Tibial nerve (tissue), 4 donors: ENCODE measurements around the gene IL25. TPM values are rescaled to one million over a fixed set of nuclear protein-coding genes. Genes with fewer than 3 reads are reported as not detected.

Source experiments
- DNase-seq, 2 donors: peaks; one replicate each; pipeline ENCODE4 v3.0.0-alpha.2; 2019; ENCODE audit warnings: low spot score in 2 of 2
- H3K27ac ChIP-seq, 4 donors: fragments of 200-600 bp; sonication (generic) in 3 of 4; one replicate each; pipeline ENCODE4 v1.5.1; 2017 to 2019; ENCODE audit warnings: mild to moderate bottlenecking in 1 of 4
- H3K27me3 ChIP-seq, 2 donors: fragments of 200-600 bp; sonication (generic) in 1 of 2; one replicate each; pipeline versions ENCODE4 v1.5.1 to v1.6.0; 2017 to 2019
- H3K36me3 ChIP-seq, 3 donors: fragments of 200-600 bp; sonication (generic); one replicate each; pipeline ENCODE4 v1.5.1; 2018 to 2019
- H3K4me1 ChIP-seq, 4 donors: fragments of 200-600 bp; sonication (generic) in 3 of 4; one replicate each; pipeline ENCODE4 v1.5.1; 2017 to 2019
- H3K4me3 ChIP-seq, 4 donors: fragments of 200-600 bp; sonication (generic) in 3 of 4; one replicate each; pipeline ENCODE4 v1.5.1; 2017 to 2019; ENCODE audit warnings: mild to moderate bottlenecking in 1 of 4, moderate library complexity in 1 of 4
- H3K9me3 ChIP-seq, 4 donors: fragments of 200-600 bp; sonication (generic) in 3 of 4; one replicate each; pipeline ENCODE4 v1.5.1; 2017 to 2019
- CTCF ChIP-seq, 5 experiments: fragments of 200-600 bp in 3 of 5; fragments of 450-650 bp in 2 of 5; sonication (generic) in 3 of 5; IDR thresholded peaks; one replicate each; pipeline ENCODE4 v1.5.1; 2016 to 2019; ENCODE audit warnings: antibody characterized with exemption in 5 of 5, mild to moderate bottlenecking in 3 of 5, moderate library complexity in 2 of 5
- EP300 ChIP-seq, 2 donors: sonication (generic); formaldehyde crosslinking; IDR thresholded peaks; one replicate each; pipeline ENCODE4 v1.6.1; 2017; ENCODE audit warnings: antibody characterized with exemption in 2 of 2, mild to moderate bottlenecking in 1 of 2
- POLR2A ChIP-seq, 2 donors: fragments of 450-650 bp; IDR thresholded peaks; one replicate each; pipeline ENCODE4 v1.6.1; 2017; ENCODE audit warnings: antibody characterized with exemption in 2 of 2, mild to moderate bottlenecking in 2 of 2, moderate library complexity in 2 of 2
- WGBS, 2 donors: methylation state at CpG; one replicate each; pipeline ENCODE4 v1.1.5; 2018; 5-methylcytosine and 5-hydroxymethylcytosine counted together
- total RNA-seq, 4 donors: library from RNA; depleted of rRNA; stranded (reverse); fragments of >200 nt; gene quantifications; one replicate each; pipeline ENCODE4 v1.1.0, GENCODE V29; 2016

Gene IL25
- total RNA-seq, 4 donors from 2014 or later = not detected

DNA sequence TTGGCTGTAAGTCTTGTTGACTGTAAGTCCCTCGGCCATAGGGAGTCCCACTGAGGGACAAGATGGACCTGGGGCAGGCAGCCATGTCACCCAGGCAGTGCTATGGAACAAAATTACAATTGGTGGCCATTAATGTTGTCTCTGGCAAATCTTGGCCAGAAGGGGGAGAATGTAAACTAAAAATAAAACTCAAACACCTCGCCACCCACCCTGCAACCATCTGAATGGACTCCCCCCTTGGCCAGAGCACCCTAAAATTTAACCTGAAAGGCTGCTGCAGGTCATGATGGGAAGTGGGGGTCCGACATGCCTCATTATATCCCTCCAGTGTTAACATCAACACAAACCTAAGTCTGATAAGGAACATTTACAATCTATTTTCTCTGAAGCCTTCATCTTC lies 28.1 kb upstream of the IL25 start:
- Histone ChIP-seq H3K4me1 (no peaks in the 10 kb centered on the region), H3K9me3 (peaks cover 0 to 3% (median 0%) of the 10 kb centered on the region in 4 donors), H3K27me3 (no peaks in the 10 kb centered on the region), H3K36me3 (peaks cover 0 to 29% (median 0%) of the 10 kb centered on the region in 3 donors), H3K27ac (no peak overlapping the region), H3K4me3 (no peak overlapping the region)
- no peak for DNase-seq
- whole genome bisulfite sequencing, 2 donors = 56 to 62% methylated on average over 3 of the region's 3 CpGs
- TF ChIP-seq POLR2A (IDR thresholded peaks at IDR 0.05) (no peak), EP300 (IDR thresholded peaks at IDR 0.05) (no peak), CTCF (IDR thresholded peaks at IDR 0.05) (no peak)

- WGBS, 2 donors = 64 to 67% methylated on average over 11 to 13 of the region's 13 CpGs
- TF ChIP-seq EP300 (IDR thresholded peaks at IDR 0.05) = no peak
- TF ChIP-seq POLR2A (IDR thresholded peaks at IDR 0.05) = no peak
- TF ChIP-seq CTCF (IDR thresholded peaks at IDR 0.05) = no peak
Observed at GRCh38 chr14:23345987-23346692, 26.5 kb upstream of the IL25 start.

GRCh38 chr14:23346693-23347405 lies 25.8 kb upstream of the IL25 start:
- H3K4me3 ChIP-seq = no peak overlapping the region
- peaks cover 0 to 29% (median 0%) of the 10 kb centered on the region in 3 donors for H3K36me3 ChIP-seq
- no peak overlapping the region for H3K27ac ChIP-seq
- WGBS, 2 donors = 65 to 76% methylated on average over 17 of the region's 27 CpGs
- H3K27me3 ChIP-seq = no peaks in the 10 kb centered on the region
- TF ChIP-seq POLR2A (IDR thresholded peaks at IDR 0.05) = no peak
- no peak for TF ChIP-seq CTCF (IDR thresholded peaks at IDR 0.05)
- no peak for TF ChIP-seq EP300 (IDR thresholded peaks at IDR 0.05)
- H3K9me3 ChIP-seq = no peaks in the 10 kb centered on the region
- H3K4me1 ChIP-seq = peaks cover 0 to 9% (median 5%) of the 10 kb centered on the region in 4 donors
- DNase-seq = no peak

More at GRCh38 chr14:23345987-23346692, 26.5 kb upstream of the IL25 start:
- no peaks in the 10 kb centered on the region for H3K9me3 ChIP-seq
- H3K27ac ChIP-seq = no peak overlapping the region
- no peaks in the 10 kb centered on the region for H3K27me3 ChIP-seq
- DNase-seq = no peak
- peaks cover 0 to 2% (median 0%) of the 10 kb centered on the region in 4 donors for H3K4me1 ChIP-seq
- H3K4me3 ChIP-seq = no peak overlapping the region
- peaks cover 0 to 29% (median 0%) of the 10 kb centered on the region in 3 donors for H3K36me3 ChIP-seq

DNA sequence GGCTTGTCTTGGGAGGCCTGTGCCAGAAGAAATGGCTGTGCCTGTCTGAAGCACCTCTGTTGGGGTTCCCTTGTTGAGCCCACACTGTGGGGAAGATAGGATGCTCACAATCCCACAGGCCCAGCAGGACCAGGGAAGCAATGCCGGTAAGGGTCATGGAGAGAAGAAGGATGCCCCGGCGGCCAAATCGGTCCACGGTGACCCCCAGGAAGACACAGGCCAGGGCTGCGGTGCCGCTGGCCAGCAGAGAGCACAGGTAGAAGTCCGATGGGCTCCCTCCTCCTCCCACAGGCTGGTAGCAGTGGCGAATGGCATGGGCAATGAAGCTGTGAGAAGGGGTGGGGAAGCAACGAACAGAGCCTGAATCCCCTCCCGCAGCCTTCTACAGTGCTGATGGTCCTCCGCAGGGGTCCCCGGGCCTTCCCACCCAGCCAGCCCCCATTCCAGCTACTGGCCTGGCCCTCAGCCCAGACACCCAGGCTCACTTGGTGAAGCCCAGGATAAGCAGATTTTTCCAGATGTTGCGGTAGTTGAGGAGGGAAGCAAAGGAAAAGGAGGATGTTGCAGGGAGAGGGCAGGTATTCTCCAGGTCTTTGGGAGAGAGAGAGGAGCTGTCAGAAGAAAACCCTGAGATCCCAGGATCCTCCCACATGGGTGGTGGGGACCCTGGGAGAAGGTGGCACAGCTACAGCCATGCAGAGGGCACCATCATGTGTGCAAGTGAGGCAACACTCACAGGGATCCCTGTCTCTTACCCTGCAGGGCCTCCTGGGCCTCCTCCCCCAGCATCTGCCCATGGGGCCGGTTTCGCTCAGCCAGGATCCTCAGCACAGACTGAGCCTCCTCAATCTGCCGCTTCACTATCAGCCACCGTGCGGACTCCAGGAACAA lies 25.0 kb upstream of the IL25 start:
- WGBS, 2 donors = 90 to 92% methylated on average over 14 to 17 of the region's 19 CpGs
- DNase-seq = no peak
- Histone ChIP-seq H3K27ac (no peak overlapping the region), H3K27me3 (peaks cover 0 to 4% of the 10 kb centered on the region in 2 donors), H3K9me3 (no peaks in the 10 kb centered on the region), H3K4me1 (peaks cover 0 to 17% (median 12%) of the 10 kb centered on the region in 4 donors), H3K4me3 (no peak overlapping the region), H3K36me3 (peaks cover 0 to 29% (median 0%) of the 10 kb centered on the region in 3 donors)
- TF ChIP-seq EP300 (IDR thresholded peaks at IDR 0.05) (no peak), POLR2A (IDR thresholded peaks at IDR 0.05) (no peak), CTCF (IDR thresholded peaks at IDR 0.05) (no peak)
